ENCODE data around the gene PLEKHM2. TPM values are rescaled to one million over a fixed set of nuclear protein-coding genes. Genes with fewer than 3 reads are reported as not detected.

Gene PLEKHM2
- total RNA-seq, 1 donor from 2014 or later = 42.8 TPM

- DNase-seq (ENCODE audit: low read depth) = no peak
- TF ChIP-seq CTCF (conservative IDR thresholded peaks at IDR 0.05; ENCODE audit: low read depth, low read length) = no peak
- H3K4me3 ChIP-seq (ENCODE audit: low read depth, low read length) = no peak overlapping the region
Measured at GRCh38 chr1:15771836-15772515, 87.9 kb downstream of the PLEKHM2 start.

GRCh38 chr1:15775706-15776105, 91.6 kb downstream of the PLEKHM2 start:
- no peak for TF ChIP-seq CTCF (conservative IDR thresholded peaks at IDR 0.05; ENCODE audit: low read depth, low read length)
- DNase-seq (ENCODE audit: low read depth) = no peak
- H3K4me3 ChIP-seq (ENCODE audit: low read depth, low read length) = no peak overlapping the region

GRCh38 chr1:15777909-15778707, 94.0 kb downstream of the PLEKHM2 start:
- H3K4me3 ChIP-seq (ENCODE audit: low read depth, low read length) = no peak overlapping the region
- no peak for DNase-seq (ENCODE audit: low read depth)
- TF ChIP-seq CTCF (conservative IDR thresholded peaks at IDR 0.05; ENCODE audit: low read depth, low read length) = no peak

Other genes with a start within 250 kb of the PLEKHM2 start
- gene CTRC, start 245.9 kb upstream of the PLEKHM2 start, total RNA-seq = not detected in 2 replicates
- gene CELA2A, start 227.6 kb upstream of the PLEKHM2 start, total RNA-seq = not detected in 2 replicates
- gene CELA2B, start 208.2 kb upstream of the PLEKHM2 start, total RNA-seq = not detected in 2 replicates
- 10.3 and 24.2 TPM in 2 replicates for gene CASP9, start 160.1 kb upstream of the PLEKHM2 start, total RNA-seq
- 9.8 and 13.5 TPM in 2 replicates for gene DNAJC16, start 157.5 kb upstream of the PLEKHM2 start, total RNA-seq
- gene AGMAT, start 99.3 kb upstream of the PLEKHM2 start, total RNA-seq = 3.2 and 3.8 TPM in 2 replicates
- 8.4 and 8.5 TPM in 2 replicates for gene DDI2, start 66.9 kb upstream of the PLEKHM2 start, total RNA-seq
- 0.07 and 0.75 TPM in 2 replicates for gene SLC25A34, start 51.9 kb downstream of the PLEKHM2 start, total RNA-seq
- not detected in 2 replicates for gene TMEM82, start 58.2 kb downstream of the PLEKHM2 start, total RNA-seq
- 194 and 246 TPM in 2 replicates for gene FBLIM1, start 74.5 kb downstream of the PLEKHM2 start, total RNA-seq
- gene UQCRHL, start 123.3 kb downstream of the PLEKHM2 start, total RNA-seq = 1.4 and 2.0 TPM in 2 replicates
- gene SPEN, start 163.4 kb downstream of the PLEKHM2 start, total RNA-seq = 10.4 and 10.6 TPM in 2 replicates

All from epithelial cell of proximal tubule (primary cell).